Stimulated activated CD8-positive, alpha-beta memory T cell treated with anti-CD3 and anti-CD28 coated beads, Interleukin-4, amount 100 ng/mL, for 4 hours (primary cell): ENCODE results near the gene PAX6.
"Not testable (repeated sequence)": the region's sequence is repeated elsewhere in the genome, so short reads cannot be mapped to it uniquely, and the experiment has no call there.

Experiments used
- DNase-seq, 2 donors: peaks; one replicate each; pipeline ENCODE4 v3.0.0-alpha.2; 2020; ENCODE audit warnings: low read depth in 2 of 2, low spot score in 1 of 2

PAX6 gene

DNA sequence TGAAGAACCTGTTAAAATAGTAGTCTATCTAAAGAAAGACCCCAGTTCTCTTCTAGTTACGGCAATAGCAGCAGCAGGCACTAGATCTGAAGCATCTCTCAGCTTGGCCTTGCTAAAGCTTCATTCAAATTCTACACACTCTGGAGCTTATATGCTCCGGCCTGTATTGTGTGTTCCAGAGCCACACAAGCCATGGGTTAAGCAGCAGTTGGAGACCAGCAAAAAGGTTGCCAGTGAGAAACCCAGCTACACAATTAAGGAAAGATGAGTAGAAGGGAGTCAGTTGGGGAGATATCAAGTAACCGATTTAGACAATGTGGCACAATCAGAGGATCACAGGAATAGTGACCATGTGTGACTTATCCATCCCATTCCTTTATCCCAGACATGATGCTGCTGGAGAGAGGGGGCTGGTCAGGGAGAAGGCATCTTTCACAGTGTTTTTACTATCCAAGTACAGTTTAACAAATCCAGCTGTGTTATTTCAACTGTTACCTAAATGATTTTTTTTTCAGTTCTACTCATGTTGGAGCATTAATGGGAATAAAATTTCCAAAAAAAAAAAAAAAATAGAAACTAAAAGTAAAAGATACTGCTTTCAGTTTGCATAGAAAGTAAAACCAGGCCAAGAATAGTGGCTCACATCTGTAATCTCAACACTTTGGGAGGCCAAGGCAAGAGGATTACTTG lies 41.0 kb downstream of the PAX6 start:
- no peak for DNase-seq

DNA sequence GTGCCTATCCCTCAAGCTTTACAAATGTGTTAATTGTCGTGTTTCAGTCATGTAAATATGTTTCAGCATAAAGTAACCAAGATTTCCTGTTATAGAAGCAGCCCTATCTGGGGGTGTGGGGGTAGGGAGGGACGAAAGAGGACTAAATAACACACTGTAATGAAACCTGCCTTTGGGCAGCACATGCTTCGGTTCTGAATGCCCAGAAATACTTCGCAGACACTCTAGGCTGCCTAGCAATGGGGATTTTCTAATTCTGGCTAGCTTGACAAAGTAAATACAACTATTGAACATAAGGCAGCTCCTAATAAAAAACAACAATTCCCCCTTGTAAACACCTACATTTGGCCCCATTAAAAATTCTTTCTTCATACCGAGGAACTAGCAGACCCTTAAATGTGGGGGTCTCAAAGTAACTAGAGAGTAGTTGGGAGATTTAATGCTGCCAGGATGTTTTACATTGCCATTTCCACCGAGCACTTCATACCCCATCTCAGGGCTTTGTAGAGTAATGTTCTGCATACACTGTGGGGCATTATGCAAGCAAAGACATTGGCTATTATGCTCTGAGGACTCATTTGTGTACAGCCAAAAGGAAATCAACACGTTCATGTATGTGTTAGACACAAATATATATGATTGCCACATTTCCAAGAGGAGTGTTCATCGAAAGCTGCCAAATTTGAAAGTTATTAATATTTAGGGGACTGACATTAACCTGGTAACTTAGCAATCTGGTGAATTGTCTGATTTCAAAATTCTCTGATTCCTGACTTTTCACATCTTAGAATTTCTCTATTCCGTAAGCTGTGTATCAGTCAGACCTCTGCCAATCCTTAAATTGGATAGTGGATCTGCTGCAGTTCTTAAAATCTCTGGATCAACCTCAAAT lies 42.1 kb downstream of the PAX6 start:
- DNase-seq = no peak

DNA sequence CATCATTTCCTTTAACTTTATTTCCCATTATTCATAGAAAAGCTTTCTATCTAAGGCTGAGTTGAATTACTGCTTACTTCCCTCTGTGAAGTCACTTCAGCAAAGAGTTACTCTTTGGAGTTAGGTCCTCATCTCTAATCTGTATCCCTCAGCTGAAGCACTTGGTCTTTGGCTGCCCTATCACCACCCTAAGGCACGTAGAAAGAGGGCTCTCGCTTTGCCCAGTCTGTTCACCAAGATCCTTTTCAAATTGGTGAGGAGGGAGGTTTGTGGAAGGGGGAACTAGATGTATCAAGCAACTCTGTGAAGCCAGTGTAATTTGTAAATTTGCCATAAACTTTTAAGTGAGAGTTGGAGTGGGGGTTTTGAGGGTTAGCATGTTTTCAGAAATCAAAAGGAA lies 43.4 kb downstream of the PAX6 start:
- no peak for DNase-seq

DNA sequence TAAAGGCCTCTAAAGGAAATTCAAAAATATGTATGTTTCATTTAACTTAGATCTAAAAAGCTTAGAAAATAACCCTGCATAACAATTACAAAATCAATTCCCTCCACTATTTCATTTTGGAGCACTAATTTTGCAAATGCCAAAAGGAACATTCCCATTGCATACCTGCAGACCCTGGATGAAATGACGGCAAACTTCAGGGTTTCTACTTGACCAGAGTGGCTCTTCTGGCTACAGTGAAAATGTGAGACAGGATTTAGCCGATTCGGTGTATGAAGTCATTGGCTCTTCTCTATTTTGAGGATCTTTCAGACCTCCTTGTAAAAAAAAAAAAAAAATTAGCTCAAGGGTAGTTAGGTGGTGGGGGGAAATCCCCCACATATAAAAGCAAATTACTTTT lies 44.1 kb downstream of the PAX6 start:
- no peak for DNase-seq

DNA sequence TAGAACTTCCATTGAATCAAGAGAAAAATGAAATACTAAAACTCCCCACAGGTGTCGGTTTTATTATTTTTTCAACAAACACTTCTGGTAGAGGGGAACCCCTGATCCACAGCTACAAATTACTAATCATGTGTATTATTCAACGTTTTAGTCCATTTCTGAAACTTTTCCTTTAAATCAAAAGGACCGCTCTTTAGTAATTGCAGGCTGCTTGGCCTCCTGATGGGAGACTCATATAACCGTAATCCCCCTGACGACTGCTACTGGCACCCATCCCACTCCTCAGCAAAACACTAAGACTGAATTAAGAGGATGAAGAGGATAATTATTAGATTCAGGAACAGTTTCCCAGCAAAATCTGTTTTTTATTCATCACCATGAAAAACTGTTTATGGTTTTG lies 46.4 kb downstream of the PAX6 start:
- DNase-seq = no peak

DNA sequence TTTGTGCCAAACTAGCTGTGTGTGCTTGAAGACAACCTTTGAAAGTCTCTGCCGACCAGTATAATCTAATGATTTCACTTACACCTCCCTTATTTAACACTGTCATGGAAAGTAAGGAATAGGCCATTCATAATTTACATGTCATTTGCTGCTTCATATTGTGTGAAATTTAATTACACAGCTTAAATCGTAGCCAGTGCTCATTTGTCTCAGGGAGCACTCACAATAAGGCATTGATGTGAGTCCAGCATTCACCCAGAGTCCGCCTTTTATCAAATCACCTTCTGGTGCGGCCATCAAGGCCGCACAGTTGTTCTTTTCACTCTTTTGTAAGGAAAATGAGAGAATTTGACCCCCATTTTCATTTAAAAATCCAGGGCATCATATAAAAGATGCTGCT lies 46.9 kb downstream of the PAX6 start:
- no peak for DNase-seq

DNA sequence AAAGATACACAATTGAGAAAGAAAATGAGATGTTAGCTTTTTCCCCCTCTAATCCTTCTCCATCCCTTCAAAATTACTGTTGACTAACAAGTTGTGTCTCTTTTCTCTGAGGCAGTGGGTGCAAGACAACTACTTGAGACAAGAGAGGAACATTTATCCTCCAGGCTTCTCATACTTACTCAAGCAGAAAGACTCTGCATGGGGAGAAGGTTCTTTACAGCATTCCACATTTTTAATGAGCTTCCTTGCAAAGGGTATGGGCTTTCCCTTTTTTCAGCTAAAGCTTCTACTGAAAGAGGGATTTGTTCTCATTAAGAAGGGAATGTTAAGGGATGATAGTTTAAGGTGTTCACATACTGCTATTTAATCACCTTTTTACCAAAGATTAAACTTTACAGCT lies 47.8 kb downstream of the PAX6 start:
- DNase-seq = no peak

DNA sequence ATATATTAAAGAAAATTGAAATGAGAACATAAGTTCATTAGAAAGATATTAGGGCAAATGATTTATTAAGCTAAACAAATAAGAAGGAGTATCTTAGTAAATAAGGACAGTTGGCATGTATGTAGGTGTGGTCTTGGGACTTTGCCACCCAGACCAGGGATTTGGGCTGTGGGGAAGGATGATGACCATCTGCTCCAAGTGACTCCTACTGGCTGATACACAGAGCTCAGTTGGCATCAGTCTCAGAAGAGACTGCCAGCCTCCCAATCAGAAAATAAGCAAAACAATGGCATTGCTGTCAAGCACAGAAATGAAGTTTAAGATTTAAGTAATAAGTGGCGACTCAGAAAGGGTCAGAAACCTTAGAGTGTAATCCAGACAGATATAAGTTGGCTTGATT lies 49.5 kb downstream of the PAX6 start:
- DNase-seq = no peak

DNA sequence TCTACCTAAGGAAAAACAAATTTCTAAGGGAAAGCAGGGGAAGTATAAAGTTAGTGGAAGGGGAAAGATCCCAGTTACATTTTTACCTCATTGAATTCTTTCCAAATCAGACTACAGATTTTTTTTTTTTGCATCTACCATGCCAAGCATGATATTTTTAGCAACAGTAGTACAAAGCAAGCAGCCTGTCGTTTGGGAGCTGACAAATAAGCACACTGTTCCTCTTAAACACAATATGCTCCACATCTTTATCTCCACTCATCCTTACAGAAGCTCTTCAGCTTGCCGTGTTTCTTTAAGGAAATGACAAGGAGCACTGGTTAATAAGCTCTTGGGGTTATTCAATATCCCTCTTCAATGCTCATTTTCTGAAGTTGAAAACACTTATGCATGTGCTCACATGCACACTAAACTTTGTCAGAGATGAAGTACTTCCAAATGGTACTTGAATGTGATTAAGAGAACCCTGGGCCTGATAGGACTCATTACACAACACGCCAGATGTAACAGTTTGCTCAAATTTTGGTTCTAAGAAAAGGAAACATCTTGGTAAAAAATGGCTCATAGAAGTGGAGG lies 53.8 kb downstream of the PAX6 start:
- no peak for DNase-seq

DNA sequence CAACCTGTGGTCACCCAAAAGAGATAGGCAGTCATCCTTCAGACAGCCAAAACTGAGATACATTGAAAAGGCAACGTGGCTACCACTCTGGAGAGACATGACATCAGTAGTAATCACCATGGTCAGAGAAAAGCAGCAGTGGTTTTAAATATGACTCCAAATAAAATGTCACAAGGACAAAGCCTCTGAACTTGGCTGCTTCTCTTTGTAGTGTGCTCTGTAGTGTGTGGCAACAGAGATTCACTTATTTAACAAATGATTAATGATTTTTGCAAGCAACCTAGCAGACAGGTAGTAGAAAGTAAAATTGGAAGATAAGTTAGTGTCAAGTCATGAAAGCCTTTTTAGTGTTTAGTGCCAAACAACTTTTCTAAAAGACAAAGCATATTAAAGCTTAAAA lies 63.5 kb downstream of the PAX6 start:
- DNase-seq = no peak

DNA sequence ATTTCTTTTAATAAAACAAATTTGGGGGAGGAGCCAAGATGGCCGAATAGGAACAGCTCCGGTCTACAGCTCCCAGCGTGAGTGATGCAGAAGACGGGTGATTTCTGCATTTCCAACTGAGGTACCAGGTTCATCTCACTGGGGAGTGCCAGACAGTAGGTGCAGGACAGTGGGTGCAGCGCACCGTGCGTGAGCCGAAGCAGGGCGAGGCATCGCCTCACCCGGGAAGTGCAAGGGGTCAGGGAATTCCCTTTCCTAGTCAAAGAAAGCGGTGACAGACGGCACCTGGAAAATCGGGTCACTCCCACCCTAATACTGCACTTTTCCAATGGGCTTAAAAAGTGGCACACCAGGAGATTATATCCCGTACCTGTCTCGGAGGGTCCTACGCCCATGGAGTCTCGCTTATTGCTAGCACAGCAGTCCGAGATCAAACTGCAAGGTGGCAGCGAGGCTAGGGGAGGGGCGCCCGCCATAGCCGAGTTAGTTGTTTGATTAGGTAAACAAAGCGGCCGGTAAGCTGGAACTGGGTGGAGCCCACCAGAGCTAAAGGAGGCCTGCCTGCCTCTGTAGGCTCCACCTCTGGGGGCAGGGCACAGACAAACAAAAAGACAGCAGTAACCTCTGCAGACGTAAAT lies 70.3 kb downstream of the PAX6 start:
- not testable (repeated sequence) for DNase-seq

DNA sequence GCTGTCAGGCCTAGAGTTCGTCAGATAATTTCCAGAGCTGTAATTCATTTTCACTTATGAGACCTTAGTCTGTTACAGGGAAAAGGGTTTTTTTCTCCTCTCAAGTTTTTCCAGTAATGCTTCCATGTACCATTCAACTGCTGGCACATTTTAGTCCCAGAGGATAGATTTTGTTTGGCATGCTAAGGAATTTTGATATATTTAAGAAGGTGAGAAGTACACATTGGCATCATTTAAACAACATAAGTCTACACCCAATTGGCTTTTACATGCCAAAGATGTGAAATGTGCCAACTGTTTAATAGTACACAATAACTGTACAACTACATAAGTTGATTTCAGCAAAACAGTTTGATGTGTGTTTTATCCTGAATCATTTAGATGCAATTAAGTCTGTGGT lies 71.0 kb downstream of the PAX6 start:
- DNase-seq = no peak
